ENCODE measurements around the gene KLK15.

GRCh38 chr19:50837300-50837699 lies 3.9 kb upstream of the KLK15 start:
- no peak for TF ChIP-seq BHLHE40 (IDR thresholded peaks at IDR 0.05; ENCODE audit: borderline replicate concordance)
- no peak for TF ChIP-seq SP1 (IDR thresholded peaks at IDR 0.05)
- no peak for TF ChIP-seq HDGF (IDR thresholded peaks at IDR 0.05; ENCODE audit: borderline replicate concordance)
- no peak for TF ChIP-seq L3MBTL2 (conservative IDR thresholded peaks at IDR 0.05)
- TF ChIP-seq FOXM1 (IDR thresholded peaks at IDR 0.05; ENCODE audit: borderline replicate concordance) = no peak
- TF ChIP-seq SUZ12 (IDR thresholded peaks at IDR 0.05) = no peak
- no peak for TF ChIP-seq FOXA1 (IDR thresholded peaks at IDR 0.05)
- TF ChIP-seq ARNT (IDR thresholded peaks at IDR 0.05) = no peak
- no peak for TF ChIP-seq FOXK2 (IDR thresholded peaks at IDR 0.05)
- no peak for TF ChIP-seq PKNOX1 (IDR thresholded peaks at IDR 0.05)
- no peak for TF ChIP-seq ELF4 (IDR thresholded peaks at IDR 0.05)

All from HEK293T (cell line).